KBM-7 (cell line): Measurements from ENCODE around the gene SLC38A4.
"Not testable (repeated sequence)": the region's sequence is repeated elsewhere in the genome, so short reads cannot be mapped to it uniquely, and the experiment has no call there.

Experiments used
- DNase-seq: peaks from one replicate; pipeline ENCODE4 v3.0.0-alpha.2; 2015
- in situ Hi-C: fragments of 300-500 bp; cut with MboI; formaldehyde crosslinking; loops from 2 replicates; pipeline ENCODE4 v1.14.3; 2020; ENCODE audit warnings: low sequenced_read_pairs, low pct_unique_long_range_greater_than_20kb, mixed read lengths

Gene SLC38A4, protein sequence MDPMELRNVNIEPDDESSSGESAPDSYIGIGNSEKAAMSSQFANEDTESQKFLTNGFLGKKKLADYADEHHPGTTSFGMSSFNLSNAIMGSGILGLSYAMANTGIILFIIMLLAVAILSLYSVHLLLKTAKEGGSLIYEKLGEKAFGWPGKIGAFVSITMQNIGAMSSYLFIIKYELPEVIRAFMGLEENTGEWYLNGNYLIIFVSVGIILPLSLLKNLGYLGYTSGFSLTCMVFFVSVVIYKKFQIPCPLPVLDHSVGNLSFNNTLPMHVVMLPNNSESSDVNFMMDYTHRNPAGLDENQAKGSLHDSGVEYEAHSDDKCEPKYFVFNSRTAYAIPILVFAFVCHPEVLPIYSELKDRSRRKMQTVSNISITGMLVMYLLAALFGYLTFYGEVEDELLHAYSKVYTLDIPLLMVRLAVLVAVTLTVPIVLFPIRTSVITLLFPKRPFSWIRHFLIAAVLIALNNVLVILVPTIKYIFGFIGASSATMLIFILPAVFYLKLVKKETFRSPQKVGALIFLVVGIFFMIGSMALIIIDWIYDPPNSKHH

DNA sequence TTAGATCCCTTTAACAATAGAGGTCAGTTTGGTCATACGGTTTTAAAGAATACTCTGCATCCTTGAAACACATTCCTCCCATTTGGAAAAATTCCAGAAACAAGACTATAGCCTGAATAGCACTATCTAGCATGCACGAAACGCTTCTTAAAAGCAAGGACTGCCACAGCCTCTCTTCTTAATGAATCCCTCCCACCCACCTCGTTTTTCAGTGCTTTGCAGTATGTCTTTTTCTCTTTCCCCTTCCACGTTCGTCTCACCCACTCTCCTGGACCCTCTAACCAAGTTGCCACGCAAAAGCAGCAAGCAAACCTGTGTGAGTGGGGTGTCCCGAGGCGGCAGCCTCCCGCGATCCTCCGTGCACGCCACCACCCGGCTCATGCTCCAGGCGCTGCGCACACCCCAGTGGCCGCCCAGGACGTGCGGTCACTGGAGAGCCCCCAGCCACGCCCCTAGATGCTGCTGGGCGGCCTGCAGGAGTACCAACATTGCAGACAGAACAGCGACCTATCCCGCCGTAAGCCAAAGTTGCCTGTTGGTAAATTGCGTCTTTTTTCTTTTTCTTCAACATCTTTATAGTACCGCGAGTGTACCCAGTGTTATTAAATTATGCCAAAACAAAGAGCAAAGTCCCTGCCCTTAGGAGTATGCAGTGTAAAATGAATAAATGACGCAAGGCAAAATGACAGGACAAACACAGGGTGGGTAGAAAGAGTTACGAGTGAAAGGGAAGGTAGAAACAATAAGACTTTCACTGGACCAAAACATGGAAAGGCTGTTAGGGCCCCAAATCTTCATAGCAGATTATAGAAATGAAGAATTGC, at the start of gene SLC38A4:
SLC38A4 (minus strand) TSS at position 407 of the 824 bp plus-strand sequence. CDS start 32,926 bp downstream, outside the sequence.
- in situ Hi-C loops = no loop called here
- DNase-seq = no peak

DNA sequence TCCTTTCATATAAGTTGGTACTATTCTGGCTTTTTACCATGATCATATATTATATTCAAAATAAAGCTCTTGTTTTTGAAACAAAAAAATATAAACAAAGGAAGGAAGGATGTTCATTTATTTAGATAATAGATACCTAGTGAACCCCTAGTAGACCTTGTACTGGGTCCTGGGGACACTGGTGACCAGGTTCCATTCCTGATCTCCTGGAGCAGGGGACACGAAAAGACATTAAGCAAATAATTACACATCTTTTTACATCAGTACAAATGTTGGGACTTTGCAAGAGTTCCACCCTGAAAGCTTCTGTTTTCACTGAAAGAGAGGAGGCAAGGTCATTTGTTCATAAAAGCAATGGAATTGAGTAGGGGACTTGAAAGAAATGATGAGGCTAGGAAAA, 49.3 kb upstream of the SLC38A4 start:
- in situ Hi-C loops = no loop called here
- no peak for DNase-seq

DNA sequence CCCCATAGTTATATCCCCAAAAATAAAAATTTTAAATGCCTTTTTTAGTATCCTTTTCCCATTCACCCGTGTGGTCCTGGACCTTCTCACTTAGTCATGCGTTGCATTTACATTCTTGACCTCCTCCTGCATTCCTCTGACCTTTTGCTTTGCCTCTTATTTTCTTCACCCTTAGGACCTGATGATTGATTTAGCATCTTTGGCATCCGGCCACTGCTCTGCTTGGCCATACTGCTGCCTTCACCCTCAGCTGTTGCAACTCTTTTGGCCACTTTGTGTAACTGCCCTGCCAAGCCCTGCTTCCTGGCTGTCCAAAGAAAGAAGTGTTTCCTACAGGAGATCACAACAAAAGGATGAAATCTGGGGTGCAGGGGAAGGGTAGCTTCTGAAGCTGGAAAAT, 48.8 kb upstream of the SLC38A4 start:
- DNase-seq = no peak
- in situ Hi-C loops = no loop called here

DNA sequence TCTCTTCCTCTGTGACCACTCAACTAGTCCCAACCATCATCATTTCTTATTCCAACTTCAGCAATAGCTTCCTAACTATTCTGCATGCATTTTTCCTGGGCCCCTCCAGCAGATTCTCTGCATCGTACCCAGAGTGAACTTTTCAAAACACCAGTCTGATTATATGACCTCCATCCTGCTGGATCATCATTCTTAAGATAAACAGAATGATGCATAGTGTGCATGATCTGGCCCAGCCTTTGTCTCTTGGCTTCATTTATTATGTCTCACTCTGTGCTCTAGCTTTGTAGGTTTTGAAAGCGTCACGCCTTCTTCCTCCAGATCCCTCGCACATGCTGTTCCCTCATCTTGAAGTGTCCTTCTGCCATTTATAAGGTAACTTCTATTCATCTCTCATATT, 46.3 kb upstream of the SLC38A4 start:
- DNase-seq = no peak
- in situ Hi-C loops = no loop called here

DNA sequence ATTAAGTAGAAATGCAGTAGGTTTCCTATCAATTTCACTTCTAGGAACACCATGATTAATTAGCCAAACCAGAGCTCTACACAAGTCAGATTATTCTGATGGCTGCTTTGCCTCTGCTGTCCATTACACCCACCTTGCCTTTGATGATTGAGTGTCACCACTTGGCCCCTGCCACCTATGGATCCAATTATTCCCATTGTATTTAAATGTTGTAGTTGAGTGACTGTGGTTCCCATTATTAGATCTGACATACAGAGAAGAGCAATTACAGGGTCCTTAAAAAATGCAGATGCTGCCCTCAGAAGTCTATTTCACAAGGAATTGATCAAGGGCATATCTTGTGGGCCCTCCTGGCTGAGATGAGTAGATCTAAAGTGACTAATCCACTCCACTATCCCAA, 39.5 kb upstream of the SLC38A4 start:
- no peak for DNase-seq
- in situ Hi-C loops = no loop called here

DNA sequence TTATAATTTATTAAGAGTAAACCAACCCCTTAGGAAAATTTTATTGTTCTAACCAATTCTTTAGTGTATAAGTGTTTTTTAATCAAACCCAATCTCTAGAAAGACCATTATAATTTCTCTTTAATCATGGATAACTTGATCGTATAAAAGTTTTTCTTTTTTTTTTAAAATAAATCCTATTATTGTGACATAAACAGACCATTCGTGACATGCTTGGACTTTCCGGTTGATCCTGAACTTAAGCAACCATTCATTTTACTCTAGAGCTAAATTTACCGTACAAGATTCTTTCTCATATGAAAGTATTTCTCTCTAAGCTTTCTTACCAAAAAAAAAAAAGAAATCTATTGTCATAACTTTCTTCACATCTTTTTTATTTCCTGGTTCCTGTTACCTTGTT, 32.6 kb upstream of the SLC38A4 start:
- no peak for DNase-seq
- in situ Hi-C loops = no loop called here

DNA sequence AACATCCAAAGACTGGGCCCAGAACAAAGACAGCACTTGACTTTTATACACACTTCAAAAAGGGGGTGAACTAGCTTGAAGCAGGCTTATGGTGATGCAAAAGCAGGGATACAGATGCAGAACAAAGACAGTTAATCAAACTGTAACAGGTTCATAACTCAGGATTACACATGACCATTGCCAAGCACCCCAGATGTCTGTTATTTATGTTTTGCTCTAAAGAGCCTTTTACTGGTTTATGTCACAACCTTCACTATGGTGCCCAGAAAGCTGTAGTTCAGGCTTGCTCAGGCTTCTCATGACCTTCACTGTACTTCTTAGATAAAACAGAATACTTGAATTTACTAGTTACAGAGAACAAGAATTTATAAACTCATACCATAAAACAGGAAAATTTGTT, 31.7 kb upstream of the SLC38A4 start:
- no peak for DNase-seq
- in situ Hi-C loops = no loop called here

DNA sequence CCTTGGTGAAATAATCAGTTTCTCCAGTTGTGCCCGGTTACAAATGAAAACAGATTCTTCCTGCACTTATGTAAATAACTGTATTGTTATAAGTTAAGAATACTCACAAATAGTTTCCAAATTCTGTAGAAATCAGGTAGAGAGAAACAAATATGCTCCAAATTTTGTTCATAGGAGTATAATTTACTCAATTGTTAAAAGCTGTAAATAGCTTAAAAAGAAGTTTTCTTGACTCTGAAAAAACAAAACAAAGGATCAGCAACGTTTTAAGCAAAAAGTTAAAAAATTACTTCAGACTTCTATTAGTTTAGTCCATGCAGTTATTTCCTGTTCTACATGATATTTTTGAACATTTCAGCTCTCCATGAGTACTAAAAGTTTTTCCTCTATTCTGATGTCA, 30.0 kb upstream of the SLC38A4 start:
- no peak for DNase-seq
- in situ Hi-C loops = no loop called here

DNA sequence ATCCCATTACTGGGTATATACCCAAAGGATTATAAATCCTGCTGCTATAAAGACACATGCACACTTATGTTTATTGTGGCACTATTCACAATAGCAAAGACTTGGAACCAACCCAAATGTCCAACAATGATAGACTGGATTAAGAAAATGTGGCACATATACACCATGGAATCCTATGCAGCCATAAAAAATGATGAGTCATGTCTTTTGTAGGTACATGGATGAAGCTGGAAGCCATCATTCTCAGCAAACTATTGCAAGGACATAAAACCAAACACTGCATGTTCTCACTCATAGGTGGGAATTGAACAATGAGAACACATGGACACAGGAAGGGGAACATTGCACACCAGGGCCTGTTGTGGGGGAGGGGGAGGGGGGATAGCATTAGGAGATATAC, 28.4 kb upstream of the SLC38A4 start:
- in situ Hi-C loops, DNase-seq: not testable (repeated sequence)

DNA sequence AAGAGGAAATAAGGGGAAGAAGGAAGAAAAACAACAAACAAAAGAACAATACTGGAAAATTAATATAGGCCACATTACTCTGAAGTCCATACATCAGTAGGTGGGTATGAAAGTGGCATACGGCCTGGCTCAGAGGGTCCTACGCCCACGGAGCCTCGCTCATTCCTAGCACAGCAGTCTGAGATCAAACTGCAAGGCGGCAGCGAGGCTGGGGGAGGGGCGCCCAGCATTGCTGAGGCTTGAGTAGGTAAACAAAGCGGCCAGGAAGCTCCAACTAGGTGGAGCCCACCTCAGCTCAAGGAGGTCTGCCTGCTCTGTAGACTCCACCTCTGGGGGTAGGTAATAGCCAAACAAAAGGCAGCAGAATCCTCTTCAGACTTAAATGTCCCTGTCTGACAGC, 23.0 kb upstream of the SLC38A4 start:
- in situ Hi-C loops, DNase-seq: not testable (repeated sequence)

DNA sequence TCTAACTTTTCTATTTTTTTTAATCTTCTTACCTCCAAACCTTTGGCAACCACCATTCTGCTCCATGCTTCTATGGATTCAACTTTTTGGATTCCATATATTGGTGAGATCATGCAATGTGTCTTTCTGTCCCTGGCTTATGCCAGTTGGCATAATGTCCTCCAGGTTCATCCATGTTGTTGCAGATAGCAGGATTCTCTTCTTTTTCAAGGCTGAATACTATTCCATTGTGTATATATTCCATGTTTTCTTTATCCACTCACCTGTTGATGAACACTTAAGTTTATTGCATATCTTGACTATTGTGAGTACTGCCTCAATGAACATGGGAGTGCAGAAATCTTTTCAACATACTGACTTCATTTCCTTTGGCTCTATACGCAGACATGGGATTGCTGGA, 21.2 kb upstream of the SLC38A4 start:
- in situ Hi-C loops = no loop called here

DNA sequence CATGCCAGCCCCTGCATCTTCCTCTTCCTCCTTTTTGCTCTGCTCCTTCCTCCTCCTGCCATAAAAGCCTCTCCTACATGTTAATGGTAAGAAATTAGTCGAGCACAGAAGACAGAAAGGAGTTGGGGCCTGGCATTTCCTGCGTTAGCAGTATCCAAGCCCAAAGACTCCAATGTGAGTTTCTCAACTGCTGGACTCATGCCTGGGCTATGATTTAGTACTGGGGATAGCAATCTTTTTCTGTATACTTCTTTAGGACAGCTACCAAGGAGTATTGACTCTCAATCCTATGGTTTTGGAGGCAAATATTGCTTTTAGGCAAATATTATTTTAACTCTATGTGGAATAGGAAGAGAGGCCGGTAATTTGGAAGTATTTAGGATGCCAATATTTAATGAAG, 18.0 kb upstream of the SLC38A4 start:
- DNase-seq = peak; percentile 2
- in situ Hi-C loops = no loop called here

More for the DNA sequence above, 21.2 kb upstream of the SLC38A4 start:
- no peak for DNase-seq

DNA sequence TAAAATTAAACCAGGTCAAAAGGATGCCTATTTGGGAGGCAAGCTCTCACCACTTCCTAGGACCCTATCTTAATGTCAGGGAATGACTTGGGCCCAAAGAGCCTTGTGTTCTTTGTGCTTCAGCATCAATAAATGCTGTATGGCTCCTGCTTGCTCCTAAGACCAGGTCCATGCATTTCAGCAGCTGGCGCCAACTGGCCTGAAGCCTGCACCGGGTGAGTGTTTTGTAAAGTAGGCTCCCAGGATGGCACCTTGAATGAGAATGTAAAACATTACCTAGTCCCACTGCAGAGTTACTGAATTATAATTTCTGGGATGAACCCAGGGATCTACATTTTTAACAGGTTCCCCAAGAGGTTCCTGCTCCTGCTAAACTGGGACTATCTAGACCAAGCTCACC, 16.1 kb upstream of the SLC38A4 start:
- DNase-seq = no peak
- in situ Hi-C loops = no loop called here

DNA sequence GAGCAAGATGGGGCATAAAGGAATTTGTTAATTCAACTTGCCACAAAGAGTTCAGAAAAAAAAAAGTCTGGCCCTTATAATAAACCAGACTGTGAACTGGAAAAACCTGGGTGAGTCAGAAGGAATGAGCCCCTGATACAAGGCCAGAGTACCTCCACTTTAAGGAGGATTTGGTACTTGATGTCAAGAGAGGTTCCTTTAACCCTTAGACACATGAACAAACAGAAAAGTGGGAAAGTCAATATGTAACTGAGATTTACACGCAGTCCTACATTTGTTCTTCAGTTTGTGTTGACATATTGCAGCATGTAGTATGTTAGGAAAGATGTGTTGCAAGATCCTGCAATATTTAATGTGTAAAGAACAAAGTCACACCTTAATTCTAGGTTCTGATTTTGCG, 14.2 kb upstream of the SLC38A4 start:
- in situ Hi-C loops = no loop called here
- no peak for DNase-seq

DNA sequence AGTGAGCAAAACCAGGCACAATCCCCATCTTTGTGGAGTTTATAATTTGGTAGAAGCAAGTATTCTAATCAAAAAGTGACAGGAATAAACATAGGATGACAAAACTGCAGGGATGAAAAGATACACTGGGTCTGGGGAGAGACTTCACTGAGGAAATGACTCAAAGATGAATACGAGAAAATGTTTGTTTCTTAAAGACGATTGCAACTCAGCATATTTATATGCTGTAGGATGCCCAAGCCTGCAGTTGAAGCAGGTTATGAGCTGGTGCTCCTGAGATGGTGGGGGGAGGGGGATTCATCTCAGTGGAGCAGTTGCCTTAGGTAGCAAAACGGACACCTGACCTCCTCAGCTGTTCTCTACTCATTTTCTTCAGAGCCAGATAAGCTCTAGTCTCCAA, 13.4 kb upstream of the SLC38A4 start:
- no peak for DNase-seq
- in situ Hi-C loops = no loop called here

DNA sequence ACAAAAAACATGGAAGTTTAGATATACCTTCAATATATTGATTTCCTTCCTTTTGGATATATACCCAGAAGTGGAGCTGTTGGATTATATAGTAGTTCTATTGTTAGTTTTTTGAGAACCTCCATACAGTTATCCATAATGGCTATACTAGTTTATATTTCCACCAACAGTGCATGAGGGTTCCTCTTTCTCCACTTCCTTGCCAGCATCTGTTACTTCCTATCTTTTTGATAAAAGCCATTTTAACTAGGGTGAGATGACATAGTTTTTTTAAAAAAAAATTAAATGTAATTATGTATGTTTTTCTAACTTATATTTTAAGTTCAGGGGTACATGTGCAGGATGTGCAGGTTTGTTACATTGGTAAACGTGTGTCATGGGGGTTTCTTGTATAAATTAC, 10.0 kb upstream of the SLC38A4 start:
- in situ Hi-C loops = no loop called here

DNA sequence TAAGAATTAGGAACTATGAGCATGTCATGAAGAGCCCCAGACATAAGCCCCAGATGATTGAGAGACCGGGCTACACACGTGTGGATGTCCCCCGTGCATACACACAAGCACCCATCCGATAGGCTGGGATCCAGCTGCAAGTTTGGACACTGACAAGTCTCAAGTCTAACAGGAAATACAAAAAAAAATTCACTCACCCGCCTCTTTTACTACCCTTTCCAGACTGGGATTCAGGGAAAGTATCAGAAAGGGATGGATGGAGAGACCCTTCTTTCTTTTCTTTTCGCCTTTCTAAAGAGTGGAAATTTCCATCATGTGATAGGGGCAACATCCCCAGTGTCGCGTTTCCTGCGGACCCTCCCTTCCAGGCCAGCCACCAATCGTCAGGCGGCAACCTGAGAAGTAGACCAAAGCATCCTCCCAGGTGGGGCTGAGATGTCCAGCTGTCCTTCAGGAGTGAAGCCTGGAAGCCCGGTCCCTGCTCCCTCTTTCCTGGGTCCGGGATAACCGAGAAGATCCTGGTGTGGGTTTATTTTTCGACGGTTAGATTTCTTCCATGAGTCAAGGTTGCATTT, 6.4 kb upstream of the SLC38A4 start:
- in situ Hi-C loops = no loop called here
- no peak for DNase-seq

More for the DNA sequence above, 10.0 kb upstream of the SLC38A4 start:
- no peak for DNase-seq

DNA sequence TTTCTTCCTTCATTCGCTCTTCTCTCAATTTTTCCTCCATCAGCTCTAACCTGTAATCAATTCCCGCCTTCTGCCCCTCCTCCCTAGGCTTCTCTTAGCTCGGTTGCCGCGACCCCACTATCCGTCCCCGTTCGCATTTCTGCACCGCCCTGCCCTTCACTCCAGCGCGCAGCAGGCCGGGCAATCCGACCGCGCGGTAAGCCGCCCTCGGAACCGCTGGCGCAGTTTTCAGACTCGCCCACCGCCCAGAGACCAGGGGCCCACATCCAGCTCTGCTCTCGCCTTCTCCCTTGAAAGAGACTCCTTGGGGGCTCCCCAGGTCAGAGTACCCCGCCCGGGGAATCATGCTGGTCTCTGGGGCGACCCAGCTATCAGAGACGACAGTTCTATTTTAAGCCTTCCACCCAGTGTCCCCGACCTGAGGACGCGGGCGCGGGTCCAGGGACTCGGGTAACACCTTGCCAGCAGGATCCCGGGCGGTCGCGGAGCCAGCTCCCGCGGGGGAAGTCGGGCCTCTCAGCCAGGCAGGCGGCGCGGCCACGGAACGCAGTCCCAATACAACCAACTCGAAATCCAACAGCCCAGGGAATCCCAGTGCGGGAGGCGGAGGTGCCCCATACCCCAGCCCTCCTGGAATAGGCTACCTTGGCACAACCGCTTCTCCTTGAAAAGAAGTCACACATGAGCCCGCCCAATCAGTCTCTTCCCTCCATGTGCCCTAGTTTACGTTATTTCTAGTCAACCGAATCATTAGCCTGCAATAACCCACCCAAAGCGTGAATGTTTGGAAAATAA, 5.7 kb upstream of the SLC38A4 start:
- in situ Hi-C loops = no loop called here
- DNase-seq = no peak

DNA sequence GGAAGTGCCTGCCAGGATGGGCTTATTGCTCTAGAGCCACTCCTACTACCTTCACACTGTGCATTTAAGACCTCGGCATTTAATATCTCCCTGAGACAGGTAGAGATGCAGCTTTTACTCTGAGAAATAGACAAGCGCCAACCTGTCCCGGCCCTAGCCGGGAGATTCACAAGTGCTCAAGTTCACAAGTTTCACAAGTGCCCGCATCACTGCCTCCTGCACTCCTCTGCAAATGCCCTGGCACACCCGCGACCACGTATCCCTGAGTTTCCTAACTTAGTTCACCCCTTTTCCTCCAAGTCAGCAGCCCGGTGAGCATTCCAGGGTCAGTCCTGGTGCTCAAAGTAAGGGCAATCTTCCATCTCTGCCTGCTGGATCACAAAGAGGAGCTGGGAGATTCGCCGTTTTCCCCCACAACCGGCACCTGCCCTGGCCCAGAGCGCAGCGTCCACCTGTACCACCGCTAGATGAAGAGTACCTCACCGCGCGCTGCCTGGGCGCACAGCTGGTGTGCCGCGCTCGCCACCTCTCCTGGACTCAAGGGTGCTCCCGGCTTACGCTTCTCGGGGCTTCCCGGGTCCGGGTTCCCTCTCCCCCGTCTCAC, 5.0 kb upstream of the SLC38A4 start:
- DNase-seq = no peak
- in situ Hi-C loops = no loop called here
